ENCODE measurements around the gene SH3PXD2B.

- TF ChIP-seq CTCF (IDR thresholded peaks at IDR 0.05) (no peak), POLR2A (IDR thresholded peaks at IDR 0.05) (no peak), POLR2AphosphoS5 (IDR thresholded peaks at IDR 0.05) (no peak), EP300 (IDR thresholded peaks at IDR 0.05) (no peak)
Observed at GRCh38 chr5:172402531-172403188, 51.7 kb downstream of the SH3PXD2B start.

Measured in upper lobe of left lung (tissue), 4 donors.